Heart left ventricle (tissue), 16 donors: ENCODE measurements around the gene RAB5IF. TPM values are rescaled to one million over a fixed set of nuclear protein-coding genes. Genes with fewer than 3 reads are reported as not detected.
"Not testable (repeated sequence)": the region's sequence is repeated elsewhere in the genome, so short reads cannot be mapped to it uniquely, and the experiment has no call there.

Experiments
- ATAC-seq, 4 donors: fragments of 200-7000 bp; cut with Tn5 transposase; one replicate each; pipeline ENCODE4 v1.9.1; 2020 to 2022; ENCODE audit warnings: moderate library complexity in 4 of 4, mild to moderate bottlenecking in 3 of 4, moderate number of reproducible peaks in 1 of 4
- DNase-seq, 5 donors: peaks; one replicate each; pipeline ENCODE4 v3.0.0-alpha.2; 2020
- H3K27ac ChIP-seq, 12 donors: fragments of 200-600 bp; sonication (generic) in 4 of 12; one replicate each; pipeline versions ENCODE4 v1.5.0 to v1.8.0; 2016 to 2022; ENCODE audit warnings: mild to moderate bottlenecking in 2 of 12
- H3K27me3 ChIP-seq, 9 donors: fragments of 200-600 bp; sonication (generic) in 2 of 9; one replicate each; pipeline versions ENCODE4 v1.5.1 to v1.8.0; 2016 to 2022; ENCODE audit warnings: mild to moderate bottlenecking in 3 of 9
- H3K36me3 ChIP-seq, 9 donors: fragments of 200-600 bp; sonication (generic) in 2 of 9; one replicate each; pipeline versions ENCODE4 v1.5.0 to v1.8.0; 2018 to 2022; ENCODE audit warnings: mild to moderate bottlenecking in 2 of 9
- H3K4me1 ChIP-seq, 12 donors: fragments of 200-600 bp; sonication (generic) in 4 of 12; one replicate each; pipeline versions ENCODE4 v1.5.0 to v1.8.0; 2016 to 2022; ENCODE audit warnings: mild to moderate bottlenecking in 3 of 12
- H3K4me3 ChIP-seq, 12 donors: fragments of 200-600 bp; sonication (generic) in 4 of 12; one replicate each; pipeline versions ENCODE4 v1.5.0 to v1.8.0; 2017 to 2022; ENCODE audit warnings: mild to moderate bottlenecking in 9 of 12, moderate library complexity in 4 of 12
- H3K9me3 ChIP-seq, 12 donors: fragments of 200-600 bp; sonication (generic) in 4 of 12; one replicate each; pipeline versions ENCODE4 v1.5.0 to v1.8.0; 2016 to 2022; ENCODE audit warnings: mild to moderate bottlenecking in 1 of 12
- POLR2A ChIP-seq, 2 donors: fragments of 450-650 bp; IDR thresholded peaks; one replicate each; pipeline ENCODE4 v1.6.1; 2017; ENCODE audit warnings: antibody characterized with exemption in 2 of 2, mild to moderate bottlenecking in 2 of 2, moderate library complexity in 2 of 2
- WGBS, 4 donors: extraction: QIAGEN DNeasy Blood & Tissue Kit in 2 of 4; methylation state at CpG; one replicate each; pipeline versions ENCODE4 v1.1.5 to v1.1.7; 2013 to 2018; 5-methylcytosine and 5-hydroxymethylcytosine counted together
- intact Hi-C, 10 donors: fragments of 100-400 bp; cut with DNase I; formaldehyde crosslinking; loops; one replicate each; pipeline versions ENCODE4 v1.11.1 to v1.14.2; 2022
- polyA plus RNA-seq, 2 donors: library from polyadenylated mRNA; stranded (reverse); fragments of 200-250 nt; gene quantifications; one replicate each; pipeline ENCODE4 v1.2.3, GENCODE V29; 2013
- total RNA-seq, 9 donors: library from RNA; depleted of rRNA in 2 of 9; stranded (reverse); fragments of >200 nt in 2 of 9; fragmentation: NEBNext Ultra II Directional in 3 of 9; extraction: Animal tissue kit (Norgen Biotek cat#: 25700) in 3 of 9; gene quantifications; one replicate each; pipeline versions ENCODE4 v1.1.0 to v1.2.4, GENCODE V29; 2016 to 2023
- TF ChIP-seq, protein P1 (sequence below), 12 donors: fragments of 200-600 bp; sonication (generic) in 4 of 12; IDR thresholded peaks; one replicate each; pipeline versions ENCODE4 v1.5.0 to v1.8.0; 2018 to 2022; ENCODE audit warnings: antibody characterized with exemption in 12 of 12, mild to moderate bottlenecking in 5 of 12
- donor health status: ischemic (EF 13 %, LVEDD 7.1; RV severe dilation, severe dysfunction).
- donor health status: healthy with polysubstance abuse.
- donor health status: DM: no; HTN: yes; CAD: no.
- donor health status: DM: no; HTN: no; CAD: no.
- donor health status: ischemic (EF 25% LVEDD 6.9; RV normal size, moderate dysfunction).
- donor health status: ischemic (EF 25% LVEDD 5.7; RV mildly dilated, moderate dysfunction).
- donor health status: healthy.
- donor health status: DM: yes; HTN: yes; CAD: no.
- donor health status: ischemic (EF 35%, LVEDD 5.7; RV mildly dilated, moderate dysfunction).
- donor health status: nonischemic (EF 11% LVEDD 7.7; RV severe dilation, severe dysfunction).
- donor health status: DM: yes; HTN: yes; CAD: no.
- donor health status: PGD.
- donor health status: ischemic (EF 29% LVEDD 5.4; RV normal size, mild dysfunction).
- donor health status: nonischemic (EF 23%, LVEDD 6.1; RV moderate dilation, normal function).

RAB5IF gene
- total and polyA plus RNA-seq, 11 donors: 35.5 to 101 (median 63.1) TPM

- no peak overlapping the region for H3K27ac ChIP-seq
- intact Hi-C loops: no loop called here
- no peaks in the 10 kb centered on the region for H3K9me3 ChIP-seq
- TF ChIP-seq POLR2A (IDR thresholded peaks at IDR 0.05): no peak
- TF ChIP-seq, protein P1, sequence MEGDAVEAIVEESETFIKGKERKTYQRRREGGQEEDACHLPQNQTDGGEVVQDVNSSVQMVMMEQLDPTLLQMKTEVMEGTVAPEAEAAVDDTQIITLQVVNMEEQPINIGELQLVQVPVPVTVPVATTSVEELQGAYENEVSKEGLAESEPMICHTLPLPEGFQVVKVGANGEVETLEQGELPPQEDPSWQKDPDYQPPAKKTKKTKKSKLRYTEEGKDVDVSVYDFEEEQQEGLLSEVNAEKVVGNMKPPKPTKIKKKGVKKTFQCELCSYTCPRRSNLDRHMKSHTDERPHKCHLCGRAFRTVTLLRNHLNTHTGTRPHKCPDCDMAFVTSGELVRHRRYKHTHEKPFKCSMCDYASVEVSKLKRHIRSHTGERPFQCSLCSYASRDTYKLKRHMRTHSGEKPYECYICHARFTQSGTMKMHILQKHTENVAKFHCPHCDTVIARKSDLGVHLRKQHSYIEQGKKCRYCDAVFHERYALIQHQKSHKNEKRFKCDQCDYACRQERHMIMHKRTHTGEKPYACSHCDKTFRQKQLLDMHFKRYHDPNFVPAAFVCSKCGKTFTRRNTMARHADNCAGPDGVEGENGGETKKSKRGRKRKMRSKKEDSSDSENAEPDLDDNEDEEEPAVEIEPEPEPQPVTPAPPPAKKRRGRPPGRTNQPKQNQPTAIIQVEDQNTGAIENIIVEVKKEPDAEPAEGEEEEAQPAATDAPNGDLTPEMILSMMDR (IDR thresholded peaks at IDR 0.05): no peak
- no peaks in the 10 kb centered on the region for H3K27me3 ChIP-seq
- peaks cover 0 to 3% (median 0%) of the 10 kb centered on the region in 9 donors for H3K36me3 ChIP-seq
- H3K4me3 ChIP-seq: no peak overlapping the region
- DNase-seq: no peak
- peaks cover 0 to 19% (median 0%) of the 10 kb centered on the region in 12 donors for H3K4me1 ChIP-seq
- WGBS, 4 donors: 69 to 80% (median 73%) methylated on average over 9 of the region's 9 CpGs
- no peak for ATAC-seq
Measured at GRCh38 chr20:36633285-36633772, 27.8 kb downstream of the RAB5IF start.

DNA sequence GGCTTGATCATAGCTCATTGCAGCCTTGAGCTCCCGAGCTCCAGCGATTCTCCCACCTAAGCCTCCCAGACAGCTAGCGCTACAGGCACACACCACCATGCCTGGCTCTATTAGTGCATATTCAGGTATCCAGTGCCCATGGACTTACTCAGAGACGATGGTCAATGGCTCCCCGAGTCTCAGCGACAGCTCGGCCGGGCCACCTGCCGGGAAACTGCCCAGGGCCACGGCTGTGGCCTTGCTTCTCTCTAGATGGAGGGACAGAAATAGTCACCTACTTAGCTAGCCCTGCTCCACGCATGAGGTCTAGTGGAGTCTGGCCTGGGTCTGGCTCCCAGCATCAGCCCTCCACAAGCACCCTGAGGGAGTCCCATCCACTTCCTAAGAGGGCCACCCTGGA is 28.8 kb downstream of the RAB5IF start:
- Histone ChIP-seq H3K9me3 (no peaks in the 10 kb centered on the region), H3K27ac (no peak overlapping the region), H3K36me3 (peaks cover 0 to 3% (median 0%) of the 10 kb centered on the region in 9 donors), H3K27me3 (no peaks in the 10 kb centered on the region), H3K4me3 (no peak overlapping the region), H3K4me1 (peaks cover 0 to 15% (median 0%) of the 10 kb centered on the region in 12 donors)
- TF ChIP-seq POLR2A (IDR thresholded peaks at IDR 0.05): no peak
- TF ChIP-seq, protein P1 (IDR thresholded peaks at IDR 0.05): no peak
- WGBS, 4 donors: 90 to 95% (median 94%) methylated on average over 11 of the region's 11 CpGs
- intact Hi-C loops: no loop called here
- ATAC-seq: no peak
- DNase-seq: no peak

DNA sequence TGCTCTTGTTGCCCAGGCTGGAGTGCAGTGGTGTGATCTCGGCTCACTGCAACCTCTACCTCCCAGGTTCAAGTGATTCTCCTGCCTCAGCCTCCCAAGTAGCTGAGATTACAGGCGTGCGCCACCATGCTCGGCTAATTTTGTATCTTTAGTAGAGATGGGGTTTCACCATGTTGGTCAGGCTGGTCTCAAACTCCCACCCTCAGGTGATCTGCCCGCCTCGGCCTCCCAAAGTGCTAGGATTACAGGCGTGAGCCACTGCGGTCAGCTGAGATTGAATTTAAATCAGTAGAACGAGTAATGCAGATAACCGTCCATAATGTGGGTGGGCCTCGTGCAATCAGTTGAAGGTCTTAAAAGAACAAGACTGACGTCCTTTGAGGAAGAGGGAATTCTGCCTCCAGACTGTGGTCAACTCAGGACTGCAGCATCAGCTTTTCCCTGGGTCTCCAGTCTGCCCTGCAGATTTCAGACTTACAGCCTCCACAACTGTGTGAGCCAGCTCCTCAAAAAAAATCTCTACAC is 33.4 kb downstream of the RAB5IF start:
- not testable (repeated sequence) for DNase-seq
- WGBS, 4 donors: 91 to 98% (median 94%) methylated on average over 12 of the region's 12 CpGs

GRCh38 chr20:36641506-36641843 is 35.9 kb downstream of the RAB5IF start:
- TF ChIP-seq POLR2A (IDR thresholded peaks at IDR 0.05): no peak
- TF ChIP-seq, protein P1 (IDR thresholded peaks at IDR 0.05): no peak
- ATAC-seq: no peak
- H3K4me1 ChIP-seq: peaks cover 0 to 8% (median 0%) of the 10 kb centered on the region in 12 donors

More for the DNA sequence above, 33.4 kb downstream of the RAB5IF start:
- H3K36me3 ChIP-seq, H3K27ac ChIP-seq, ATAC-seq, H3K9me3 ChIP-seq, H3K27me3 ChIP-seq, intact Hi-C loops, H3K4me1 ChIP-seq, H3K4me3 ChIP-seq: not testable (repeated sequence)

DNA sequence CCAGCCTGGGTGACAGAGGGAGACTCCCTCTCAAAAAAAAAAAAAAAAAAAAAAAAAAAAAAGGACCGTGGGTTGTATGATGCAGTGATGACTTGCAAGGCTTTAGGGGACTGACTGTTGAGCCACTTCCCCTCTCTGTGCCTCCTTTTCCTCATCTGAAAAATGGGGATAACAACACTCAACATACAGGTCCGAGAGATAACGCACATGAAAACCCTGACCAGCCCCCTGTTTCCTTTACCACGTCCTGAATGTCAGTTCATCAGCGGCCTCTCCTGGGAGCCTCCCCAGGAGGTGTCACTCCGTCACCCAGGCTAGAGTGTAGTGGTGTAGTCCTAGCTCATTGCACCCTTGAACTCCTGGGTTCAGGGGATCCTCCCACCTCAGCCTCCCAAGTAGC is 36.6 kb downstream of the RAB5IF start:
- TF ChIP-seq, protein P1 (IDR thresholded peaks at IDR 0.05): no peak
- TF ChIP-seq POLR2A (IDR thresholded peaks at IDR 0.05): no peak
- DNase-seq: no peak
- no peaks in the 10 kb centered on the region for H3K36me3 ChIP-seq
- 75 to 81% (median 78%) methylated on average over 6 of the region's 6 CpGs for WGBS, 4 donors
- intact Hi-C loops: no loop called here
- no peak overlapping the region for H3K4me3 ChIP-seq
- no peak overlapping the region for H3K27ac ChIP-seq
- H3K9me3 ChIP-seq: no peaks in the 10 kb centered on the region
- H3K27me3 ChIP-seq: no peaks in the 10 kb centered on the region
- peaks cover 0 to 11% (median 0%) of the 10 kb centered on the region in 12 donors for H3K4me1 ChIP-seq
- no peak for ATAC-seq

More at GRCh38 chr20:36641506-36641843, 35.9 kb downstream of the RAB5IF start:
- Histone ChIP-seq H3K9me3 (no peaks in the 10 kb centered on the region), H3K4me3 (no peak overlapping the region), H3K36me3 (no peaks in the 10 kb centered on the region), H3K27me3 (no peaks in the 10 kb centered on the region), H3K27ac (no peak overlapping the region)
- no peak for DNase-seq
- WGBS, 4 donors: 82 to 87% (median 85%) methylated on average over 3 of the region's 3 CpGs
- intact Hi-C loops: no loop called here
